Measurements from ENCODE around the gene SEL1L2.

- TF ChIP-seq POLR2A (IDR thresholded peaks at IDR 0.05), result no peak
- TF ChIP-seq, protein P1, sequence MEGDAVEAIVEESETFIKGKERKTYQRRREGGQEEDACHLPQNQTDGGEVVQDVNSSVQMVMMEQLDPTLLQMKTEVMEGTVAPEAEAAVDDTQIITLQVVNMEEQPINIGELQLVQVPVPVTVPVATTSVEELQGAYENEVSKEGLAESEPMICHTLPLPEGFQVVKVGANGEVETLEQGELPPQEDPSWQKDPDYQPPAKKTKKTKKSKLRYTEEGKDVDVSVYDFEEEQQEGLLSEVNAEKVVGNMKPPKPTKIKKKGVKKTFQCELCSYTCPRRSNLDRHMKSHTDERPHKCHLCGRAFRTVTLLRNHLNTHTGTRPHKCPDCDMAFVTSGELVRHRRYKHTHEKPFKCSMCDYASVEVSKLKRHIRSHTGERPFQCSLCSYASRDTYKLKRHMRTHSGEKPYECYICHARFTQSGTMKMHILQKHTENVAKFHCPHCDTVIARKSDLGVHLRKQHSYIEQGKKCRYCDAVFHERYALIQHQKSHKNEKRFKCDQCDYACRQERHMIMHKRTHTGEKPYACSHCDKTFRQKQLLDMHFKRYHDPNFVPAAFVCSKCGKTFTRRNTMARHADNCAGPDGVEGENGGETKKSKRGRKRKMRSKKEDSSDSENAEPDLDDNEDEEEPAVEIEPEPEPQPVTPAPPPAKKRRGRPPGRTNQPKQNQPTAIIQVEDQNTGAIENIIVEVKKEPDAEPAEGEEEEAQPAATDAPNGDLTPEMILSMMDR (IDR thresholded peaks at IDR 0.05), result peak in 1 of 4 experiments; percentile 4
- TF ChIP-seq POLR2AphosphoS5 (IDR thresholded peaks at IDR 0.05), result no peak
Observed at GRCh38 chr20:13995841-13996240, 5.4 kb upstream of the SEL1L2 start.
